Upper lobe of left lung (tissue), 6 donors: ENCODE results near the gene CARD10. TPM values are rescaled to one million over a fixed set of nuclear protein-coding genes. Genes with fewer than 3 reads are reported as not detected.

Source experiments
- ATAC-seq, 2 donors: fragments of 200-7000 bp; cut with Tn5 transposase; one replicate each; pipeline ENCODE4 v1.9.1; 2022; ENCODE audit warnings: mild to moderate bottlenecking in 2 of 2, moderate library complexity in 2 of 2; ENCODE audit not compliant: low FRiP score in 2 of 2
- DNase-seq, 2 donors: peaks; one replicate each; pipeline ENCODE4 v3.0.0-alpha.2; 2019 to 2020
- H3K27ac ChIP-seq, 4 donors: fragments of 200-600 bp; sonication (generic); one replicate each; pipeline ENCODE4 v1.5.1; 2016 to 2019
- H3K27me3 ChIP-seq, 4 donors: fragments of 200-600 bp; sonication (generic); one replicate each; pipeline ENCODE4 v1.5.1; 2017 to 2019
- H3K36me3 ChIP-seq, 4 donors: fragments of 200-600 bp; sonication (generic); one replicate each; pipeline ENCODE4 v1.5.1; 2016 to 2019
- H3K4me1 ChIP-seq, 4 donors: fragments of 200-600 bp; sonication (generic); one replicate each; pipeline ENCODE4 v1.5.1; 2018 to 2019
- H3K4me3 ChIP-seq, 4 donors: fragments of 200-600 bp; sonication (generic); one replicate each; pipeline ENCODE4 v1.5.1; 2017 to 2019; ENCODE audit warnings: mild to moderate bottlenecking in 2 of 4, moderate library complexity in 1 of 4
- H3K9me3 ChIP-seq, 4 donors: fragments of 200-600 bp; sonication (generic); one replicate each; pipeline ENCODE4 v1.5.1; 2018 to 2019
- EP300 ChIP-seq, 4 donors: sonication (generic); formaldehyde crosslinking; IDR thresholded peaks; one replicate each; pipeline ENCODE4 v1.5.1; 2017; ENCODE audit warnings: antibody characterized with exemption in 4 of 4, control low read depth in 2 of 4
- POLR2A ChIP-seq, 4 donors: fragments of 450-650 bp; IDR thresholded peaks; one replicate each; pipeline ENCODE4 v1.5.1; 2016 to 2017; ENCODE audit warnings: antibody characterized with exemption in 4 of 4, mild to moderate bottlenecking in 2 of 4
- POLR2AphosphoS5 ChIP-seq, 2 donors: sonication (generic); formaldehyde crosslinking; IDR thresholded peaks; one replicate each; pipeline ENCODE4 v1.5.1; 2017; ENCODE audit warnings: antibody characterized with exemption in 2 of 2
- WGBS, 2 donors: methylation state at CpG; one replicate each; pipeline ENCODE4 v1.1.5; 2017 to 2018; 5-methylcytosine and 5-hydroxymethylcytosine counted together
- total RNA-seq, 6 donors: library from RNA; depleted of rRNA in 4 of 6; stranded (reverse); fragments of >200 nt in 4 of 6; gene quantifications; one replicate each; pipeline versions ENCODE4 v1.1.0 to v1.2.1, GENCODE V29; 2016 to 2021
- TF ChIP-seq, protein P1 (sequence below), 6 experiments: fragments of 450-650 bp in 4 of 6; fragments of 200-600 bp in 2 of 6; sonication (generic) in 2 of 6; IDR thresholded peaks; one replicate each; pipeline ENCODE4 v1.5.1; 2016 to 2019; ENCODE audit warnings: antibody characterized with exemption in 6 of 6
- donor health status: DM: no; HTN: no; CAD: no; lungs with moderate emphysema.
- donor health status: DM: no; HTN: yes; CAD: no; lungs with severe emphysema.

CARD10 gene
- total RNA-seq, 6 donors from 2014 or later = 6.2 to 19.8 (median 13.6) TPM

DNA sequence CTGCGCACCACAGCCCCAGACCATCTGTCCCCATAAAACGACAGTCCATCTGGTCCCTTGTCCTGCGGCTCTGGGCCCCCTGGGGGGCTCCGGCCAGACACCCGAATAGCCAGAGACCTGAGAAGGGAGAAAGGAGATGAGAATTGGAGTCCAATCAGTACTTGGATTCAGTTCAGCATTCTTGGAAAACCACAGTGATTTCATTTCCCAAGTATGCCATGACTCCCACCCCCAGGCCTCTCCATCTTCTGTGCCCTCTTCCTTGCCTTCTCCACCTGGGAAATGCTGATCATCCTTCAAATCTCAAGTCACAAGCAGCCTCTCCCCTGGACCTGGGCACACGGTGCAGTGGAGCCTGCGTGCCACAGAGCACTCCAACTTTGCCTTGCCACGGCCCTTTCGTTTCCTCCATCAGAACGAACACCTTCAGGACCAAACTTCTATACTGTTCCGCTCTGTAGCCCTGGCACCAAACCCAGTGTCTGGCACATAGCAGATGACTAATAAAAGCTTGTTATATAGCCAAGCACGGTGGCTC is 22.1 kb downstream of the CARD10 start:
- WGBS, 2 donors = 93 to 96% methylated on average over 12 of the region's 12 CpGs
- ATAC-seq (no peak), DNase-seq (peak in 1 of 2 donors; percentile 57)
- Histone ChIP-seq H3K9me3 (no peaks in the 10 kb centered on the region), H3K27me3 (no peaks in the 10 kb centered on the region), H3K4me3 (no peak overlapping the region), H3K27ac (no peak overlapping the region), H3K4me1 (peaks cover 29 to 43% (median 37%) of the 10 kb centered on the region in 4 donors), H3K36me3 (peaks cover 0 to 10% (median 0%) of the 10 kb centered on the region in 4 donors)
- TF ChIP-seq POLR2A (IDR thresholded peaks at IDR 0.05) (no peak), POLR2AphosphoS5 (IDR thresholded peaks at IDR 0.05) (no peak), EP300 (IDR thresholded peaks at IDR 0.05) (no peak)
- TF ChIP-seq, protein P1, sequence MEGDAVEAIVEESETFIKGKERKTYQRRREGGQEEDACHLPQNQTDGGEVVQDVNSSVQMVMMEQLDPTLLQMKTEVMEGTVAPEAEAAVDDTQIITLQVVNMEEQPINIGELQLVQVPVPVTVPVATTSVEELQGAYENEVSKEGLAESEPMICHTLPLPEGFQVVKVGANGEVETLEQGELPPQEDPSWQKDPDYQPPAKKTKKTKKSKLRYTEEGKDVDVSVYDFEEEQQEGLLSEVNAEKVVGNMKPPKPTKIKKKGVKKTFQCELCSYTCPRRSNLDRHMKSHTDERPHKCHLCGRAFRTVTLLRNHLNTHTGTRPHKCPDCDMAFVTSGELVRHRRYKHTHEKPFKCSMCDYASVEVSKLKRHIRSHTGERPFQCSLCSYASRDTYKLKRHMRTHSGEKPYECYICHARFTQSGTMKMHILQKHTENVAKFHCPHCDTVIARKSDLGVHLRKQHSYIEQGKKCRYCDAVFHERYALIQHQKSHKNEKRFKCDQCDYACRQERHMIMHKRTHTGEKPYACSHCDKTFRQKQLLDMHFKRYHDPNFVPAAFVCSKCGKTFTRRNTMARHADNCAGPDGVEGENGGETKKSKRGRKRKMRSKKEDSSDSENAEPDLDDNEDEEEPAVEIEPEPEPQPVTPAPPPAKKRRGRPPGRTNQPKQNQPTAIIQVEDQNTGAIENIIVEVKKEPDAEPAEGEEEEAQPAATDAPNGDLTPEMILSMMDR (IDR thresholded peaks at IDR 0.05) = no peak

DNA sequence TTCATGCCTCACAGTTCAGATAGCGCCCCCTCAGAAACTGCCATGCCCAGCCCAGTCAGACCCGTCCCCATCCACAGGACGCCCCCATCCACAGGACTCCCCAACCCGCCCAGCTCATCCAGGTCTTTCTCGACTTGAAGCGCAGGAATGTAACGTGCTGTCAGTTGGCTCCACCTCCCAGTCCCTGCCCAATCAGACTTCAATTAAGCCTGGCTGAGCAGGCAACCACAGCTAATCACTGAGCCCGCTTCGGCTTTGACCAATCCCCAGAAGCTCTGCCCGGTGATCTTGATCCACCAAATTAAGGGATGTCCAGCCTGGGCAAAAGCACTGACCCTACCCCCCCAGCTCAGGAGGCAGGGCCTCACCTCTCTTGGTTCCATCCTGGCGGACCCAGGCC is 22.6 kb downstream of the CARD10 start:
- no peak for ATAC-seq
- TF ChIP-seq, protein P1 (IDR thresholded peaks at IDR 0.05) = no peak
- 94% methylated on average over 8 to 11 of the region's 11 CpGs for WGBS, 2 donors

DNA sequence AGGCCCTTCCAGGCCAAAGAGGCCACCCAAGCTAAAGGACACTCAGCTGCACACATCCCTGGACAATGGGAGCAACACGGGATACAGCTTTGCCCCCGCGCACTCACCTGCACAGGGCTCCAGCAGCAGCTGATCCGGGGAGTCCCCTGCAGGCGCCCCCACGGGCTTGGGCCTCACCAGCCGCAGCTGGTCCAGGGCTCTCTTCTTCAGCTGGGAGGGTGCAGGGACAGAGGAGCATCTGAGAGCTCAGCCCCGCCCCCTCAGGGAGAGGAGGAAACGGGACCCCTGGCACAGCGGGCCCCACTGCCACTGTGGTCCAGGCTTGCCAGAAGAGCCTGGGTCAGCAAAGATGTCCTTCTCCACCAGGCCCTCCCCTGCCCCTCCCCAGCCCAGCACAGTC is 25.2 kb downstream of the CARD10 start:
- H3K27ac ChIP-seq = no peak overlapping the region
- no peaks in the 10 kb centered on the region for H3K9me3 ChIP-seq
- H3K27me3 ChIP-seq = no peaks in the 10 kb centered on the region
- no peak for ATAC-seq
- DNase-seq = peak in 1 of 2 donors; percentile 66
- TF ChIP-seq POLR2AphosphoS5 (IDR thresholded peaks at IDR 0.05) (no peak), EP300 (IDR thresholded peaks at IDR 0.05) (no peak)
- TF ChIP-seq, protein P1 (IDR thresholded peaks at IDR 0.05) = no peak
- H3K4me3 ChIP-seq = no peak overlapping the region
- peaks cover under 1 to 15% (median 8%) of the 10 kb centered on the region in 4 donors for H3K4me1 ChIP-seq
- H3K36me3 ChIP-seq = peaks cover 0 to 22% (median 0%) of the 10 kb centered on the region in 4 donors
- 87 to 90% methylated on average over 7 to 10 of the region's 10 CpGs for WGBS, 2 donors

More for the DNA sequence above, 22.6 kb downstream of the CARD10 start:
- H3K27me3 ChIP-seq = no peaks in the 10 kb centered on the region
- peaks cover 0 to 12% (median 0%) of the 10 kb centered on the region in 4 donors for H3K36me3 ChIP-seq
- no peaks in the 10 kb centered on the region for H3K9me3 ChIP-seq
- no peak overlapping the region for H3K4me3 ChIP-seq
- peaks cover 24 to 38% (median 33%) of the 10 kb centered on the region in 4 donors for H3K4me1 ChIP-seq
- no peak overlapping the region for H3K27ac ChIP-seq
- DNase-seq = no peak

DNA sequence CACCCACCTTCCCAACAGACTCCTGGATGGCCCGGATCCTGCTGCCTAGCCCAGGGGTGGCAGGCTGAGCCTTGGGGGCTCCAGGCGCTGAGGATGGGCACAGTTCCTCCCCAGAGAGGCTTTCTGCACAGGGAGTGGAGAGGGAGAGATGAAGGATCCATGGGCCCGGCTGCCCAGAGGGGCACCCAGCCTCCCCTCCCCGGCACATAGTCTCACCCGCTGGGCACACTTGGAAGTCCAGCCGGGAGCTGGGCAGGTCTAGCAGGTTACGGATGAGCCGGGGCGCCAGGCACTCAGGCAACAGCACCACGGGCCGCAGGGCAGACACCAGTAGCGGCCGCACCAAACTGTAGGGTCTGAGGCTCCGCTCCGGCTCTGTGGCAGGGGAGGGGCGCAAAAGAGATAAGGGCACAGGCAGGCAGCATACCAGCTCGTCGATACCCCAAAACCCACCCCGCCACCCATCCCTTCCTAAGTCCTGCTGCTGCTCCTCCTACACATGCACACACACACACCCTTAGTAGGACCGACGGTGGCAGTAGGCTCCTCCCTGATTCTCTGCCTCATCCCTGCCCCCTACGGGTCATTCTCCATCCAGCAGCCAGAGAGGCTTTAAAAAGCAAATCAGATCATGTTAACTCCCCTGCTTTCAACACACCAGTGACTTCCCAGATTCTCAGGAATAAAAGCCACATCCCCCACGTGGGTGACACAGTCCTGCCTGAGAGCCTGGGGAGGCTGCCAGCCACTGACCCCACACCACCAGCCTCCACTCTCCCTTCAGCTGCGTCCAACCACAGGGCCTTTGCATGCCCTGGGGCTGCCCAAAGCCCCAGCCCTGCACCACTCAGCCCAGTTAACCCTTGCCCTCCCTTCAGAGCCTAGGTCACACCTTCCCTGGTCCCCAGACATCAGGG is 26.5 kb downstream of the CARD10 start:
- Histone ChIP-seq H3K4me3 (no peak overlapping the region), H3K27me3 (no peaks in the 10 kb centered on the region), H3K27ac (no peak overlapping the region), H3K4me1 (peaks cover 0 to 6% (median 2%) of the 10 kb centered on the region in 4 donors), H3K36me3 (peaks cover 0 to 22% (median 0%) of the 10 kb centered on the region in 4 donors), H3K9me3 (no peaks in the 10 kb centered on the region)
- DNase-seq (peak; percentile 31 to 71), ATAC-seq (peak; percentile 21 to 56)
- WGBS, 2 donors = 46 to 69% methylated on average over 7 to 22 of the region's 24 CpGs
- TF ChIP-seq, protein P1 (IDR thresholded peaks at IDR 0.05) = peak in 5 of 6 experiments; percentile 26 to 38 (median 34)
- TF ChIP-seq EP300 (IDR thresholded peaks at IDR 0.05) (no peak), POLR2A (IDR thresholded peaks at IDR 0.05) (no peak), POLR2AphosphoS5 (IDR thresholded peaks at IDR 0.05) (no peak)
